ENCODE data around the gene FAP.
A peak's percentile ranks its signal among the peaks of the same experiment; 100 is the strongest.

Gene FAP

DNA sequence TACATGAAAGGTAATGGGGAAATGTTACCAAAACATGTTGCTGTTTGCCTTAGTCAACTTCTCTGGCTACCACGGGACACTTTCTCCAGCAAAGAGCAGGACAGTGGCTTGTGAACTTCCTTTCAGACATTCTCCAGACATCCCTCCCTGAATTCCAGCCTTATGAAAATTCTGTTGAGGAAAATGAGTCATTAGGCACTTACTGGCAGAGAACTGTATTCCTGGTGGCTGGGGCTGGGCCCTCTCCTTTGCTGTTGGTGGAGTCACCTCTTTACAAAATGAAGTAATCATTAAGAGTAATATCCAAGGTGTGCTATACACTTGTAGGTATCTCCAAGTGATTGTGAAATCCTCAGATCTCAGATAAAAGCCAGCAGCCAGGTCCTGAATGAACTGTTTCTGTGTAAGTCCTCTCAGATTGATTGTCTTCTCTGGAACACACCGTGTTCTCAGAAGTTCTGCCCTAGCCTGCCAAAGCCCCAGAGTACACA is 1.3 kb upstream of the FAP start:
- H3K27me3 ChIP-seq (ENCODE audit: control insufficient read depth in 5 of 5, insufficient read depth in 4 of 5, low read length in 5 of 5): no peaks in the 10 kb centered on the region
- no peak overlapping the region for H3K4me3 ChIP-seq (ENCODE audit: low read depth in 1 of 5, low read length in 5 of 5)
- peak overlapping the region; percentile 47 for H3K27ac ChIP-seq (ENCODE audit: low read depth, low read length)
- H3K4me1 ChIP-seq (ENCODE audit: control insufficient read depth in 5 of 5, insufficient read depth in 5 of 5, low read length in 5 of 5): peaks cover 0 to 25% (median 17%) of the 10 kb centered on the region in 5 donors
- no peaks in the 10 kb centered on the region for H3K9me3 ChIP-seq (ENCODE audit: control insufficient read depth in 5 of 5, low read length in 5 of 5)
- no peaks in the 10 kb centered on the region for H3K36me3 ChIP-seq (ENCODE audit: control insufficient read depth in 5 of 5, insufficient read depth in 5 of 5, low read length in 5 of 5)
- no peak overlapping the region for H3K9ac ChIP-seq (ENCODE audit: low read length in 5 of 5)

DNA sequence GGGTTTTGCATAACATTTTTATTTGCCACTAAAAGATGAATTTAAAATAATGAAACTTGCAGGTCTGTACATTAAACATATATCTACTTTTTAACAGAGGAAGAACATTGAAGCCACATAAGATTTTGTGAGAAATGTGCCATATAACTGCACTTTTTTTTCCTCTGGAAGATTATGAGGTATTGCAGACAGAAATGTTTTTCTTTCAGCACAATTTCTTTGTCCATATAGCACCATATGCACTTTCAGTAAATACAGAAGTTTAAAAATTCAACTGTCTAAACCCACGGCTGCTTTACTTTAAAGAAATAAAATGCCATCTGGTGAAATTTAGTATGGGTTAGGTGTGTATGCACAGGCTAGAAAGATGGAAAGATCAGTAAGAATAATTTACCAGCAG is 470 bp upstream of the FAP start:
- no peaks in the 10 kb centered on the region for H3K36me3 ChIP-seq (ENCODE audit: control insufficient read depth in 5 of 5, insufficient read depth in 5 of 5, low read length in 5 of 5)
- no peaks in the 10 kb centered on the region for H3K27me3 ChIP-seq (ENCODE audit: control insufficient read depth in 5 of 5, insufficient read depth in 4 of 5, low read length in 5 of 5)
- H3K4me3 ChIP-seq (ENCODE audit: low read depth in 1 of 5, low read length in 5 of 5): peak overlapping the region in 2 of 5 donors; percentile 50 to 61
- peaks cover 0 to 25% (median 17%) of the 10 kb centered on the region in 5 donors for H3K4me1 ChIP-seq (ENCODE audit: control insufficient read depth in 5 of 5, insufficient read depth in 5 of 5, low read length in 5 of 5)
- no peak overlapping the region for H3K9ac ChIP-seq (ENCODE audit: low read length in 5 of 5)
- H3K9me3 ChIP-seq (ENCODE audit: control insufficient read depth in 5 of 5, low read length in 5 of 5): no peaks in the 10 kb centered on the region
- no peak overlapping the region for H3K27ac ChIP-seq (ENCODE audit: low read depth, low read length)

DNA sequence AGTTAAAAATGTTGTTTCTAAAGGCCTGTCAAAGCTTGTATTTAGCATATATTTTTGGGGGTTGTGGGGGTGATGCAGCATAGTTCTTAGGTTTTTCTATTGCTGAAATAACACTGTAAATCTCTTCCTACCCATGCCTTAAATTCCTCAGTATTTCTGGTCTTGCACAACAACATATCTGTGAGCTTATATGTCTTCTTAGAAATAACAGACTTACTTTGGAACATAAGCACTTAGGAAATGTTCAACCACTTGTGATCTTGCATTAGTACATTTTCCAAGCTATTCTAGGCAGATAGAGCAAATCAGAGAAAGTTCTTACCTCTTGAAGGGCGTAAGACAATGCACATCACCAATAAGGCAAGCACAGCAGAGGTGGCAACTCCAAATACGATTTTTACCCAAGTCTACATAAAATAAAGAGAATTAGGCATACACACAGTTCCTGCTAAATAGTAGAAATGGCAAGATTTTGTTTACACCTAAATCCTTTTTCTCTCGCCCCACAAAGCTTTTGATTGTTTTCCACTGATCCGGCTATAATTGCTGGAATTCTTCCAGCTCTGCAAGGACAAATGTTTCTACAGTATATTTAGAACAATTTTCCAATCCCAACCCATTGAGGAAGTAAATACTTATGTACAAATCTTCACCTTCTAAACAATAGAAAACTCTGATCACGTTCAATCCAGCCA is 512 bp downstream of the FAP start:
- peak overlapping the region in 1 of 5 donors; percentile 3 for H3K9ac ChIP-seq (ENCODE audit: low read length in 5 of 5)
- no peaks in the 10 kb centered on the region for H3K9me3 ChIP-seq (ENCODE audit: control insufficient read depth in 5 of 5, low read length in 5 of 5)
- peak overlapping the region; percentile 48 for H3K27ac ChIP-seq (ENCODE audit: low read depth, low read length)
- H3K4me3 ChIP-seq (ENCODE audit: low read depth in 1 of 5, low read length in 5 of 5): peak overlapping the region; percentile 41 to 61 (median 51)
- peaks cover 0 to 25% (median 17%) of the 10 kb centered on the region in 5 donors for H3K4me1 ChIP-seq (ENCODE audit: control insufficient read depth in 5 of 5, insufficient read depth in 5 of 5, low read length in 5 of 5)
- H3K36me3 ChIP-seq (ENCODE audit: control insufficient read depth in 5 of 5, insufficient read depth in 5 of 5, low read length in 5 of 5): no peaks in the 10 kb centered on the region
- no peaks in the 10 kb centered on the region for H3K27me3 ChIP-seq (ENCODE audit: control insufficient read depth in 5 of 5, insufficient read depth in 4 of 5, low read length in 5 of 5)

DNA sequence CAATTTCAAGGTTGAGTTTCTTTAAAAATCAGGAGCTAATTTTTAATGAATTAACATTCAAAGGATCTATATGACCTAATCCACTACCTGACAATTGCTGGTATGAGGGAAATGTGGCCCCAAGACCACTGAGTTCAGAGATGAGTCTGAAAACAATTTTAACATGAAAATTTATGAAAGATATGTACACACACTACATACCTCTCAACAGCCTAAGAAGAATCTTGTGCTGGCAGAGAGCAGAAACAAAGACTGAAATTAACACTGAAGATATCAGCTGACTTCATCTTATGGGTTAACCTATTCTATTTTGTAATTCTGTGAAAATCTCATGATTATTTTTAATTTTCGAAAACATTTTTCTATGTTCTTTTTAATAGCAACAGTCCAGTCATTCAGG is 1.7 kb downstream of the FAP start:
- Histone ChIP-seq H3K4me3 (ENCODE audit: low read depth in 1 of 5, low read length in 5 of 5) (no peak overlapping the region), H3K9ac (ENCODE audit: low read length in 5 of 5) (no peak overlapping the region), H3K27ac (ENCODE audit: low read depth, low read length) (no peak overlapping the region), H3K4me1 (ENCODE audit: control insufficient read depth in 5 of 5, insufficient read depth in 5 of 5, low read length in 5 of 5) (peaks cover 0 to 25% (median 17%) of the 10 kb centered on the region in 5 donors), H3K9me3 (ENCODE audit: control insufficient read depth in 5 of 5, low read length in 5 of 5) (no peaks in the 10 kb centered on the region), H3K27me3 (ENCODE audit: control insufficient read depth in 5 of 5, insufficient read depth in 4 of 5, low read length in 5 of 5) (no peaks in the 10 kb centered on the region), H3K36me3 (ENCODE audit: control insufficient read depth in 5 of 5, insufficient read depth in 5 of 5, low read length in 5 of 5) (no peaks in the 10 kb centered on the region)

DNA sequence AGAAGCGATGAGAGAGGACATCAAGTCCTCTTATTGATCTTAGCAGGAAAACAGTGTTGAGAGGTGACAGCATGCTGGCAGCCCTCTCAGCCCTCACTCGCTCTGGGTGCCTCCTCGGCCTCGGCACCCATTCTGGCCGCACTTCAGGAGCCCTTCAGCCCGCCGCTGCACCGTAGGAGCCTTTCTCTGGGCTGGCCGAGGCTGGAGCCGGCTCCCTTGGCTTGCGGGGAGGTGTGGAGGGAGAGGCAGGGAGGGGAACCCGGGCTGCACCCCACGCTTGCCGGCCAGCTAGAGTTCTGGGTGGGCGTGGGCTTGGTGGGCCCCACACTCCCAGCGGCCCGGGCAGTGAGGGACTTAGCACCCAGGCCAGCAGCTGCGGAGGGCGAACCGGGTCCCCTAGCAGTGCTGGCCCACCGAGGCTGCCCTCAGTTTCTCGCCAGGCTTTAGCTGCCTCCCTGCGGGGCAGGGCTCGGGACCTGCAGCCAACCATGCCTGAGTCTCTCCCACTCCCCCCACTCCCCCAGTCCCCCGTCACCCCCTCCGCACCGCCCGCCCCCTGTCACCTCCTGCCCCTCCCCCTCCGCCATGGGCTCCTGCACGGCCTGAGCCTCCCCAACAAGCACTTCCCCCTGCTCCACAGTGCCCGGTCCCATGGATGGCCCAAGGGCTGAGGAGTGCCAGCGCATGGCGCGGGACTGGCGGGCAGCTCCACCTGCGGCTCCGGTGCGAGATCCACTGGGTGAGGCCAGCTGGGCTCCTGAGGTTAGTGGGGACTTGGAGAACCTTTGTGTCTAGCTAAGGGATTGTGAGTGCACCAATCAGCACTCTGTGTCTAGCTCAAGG is 8.4 kb downstream of the FAP start:
- Histone ChIP-seq H3K9me3 (ENCODE audit: control insufficient read depth in 5 of 5, low read length in 5 of 5) (no peaks in the 10 kb centered on the region), H3K27ac (ENCODE audit: low read depth, low read length) (no peak overlapping the region), H3K27me3 (ENCODE audit: control insufficient read depth in 5 of 5, insufficient read depth in 4 of 5, low read length in 5 of 5) (no peaks in the 10 kb centered on the region), H3K9ac (ENCODE audit: low read length in 5 of 5) (no peak overlapping the region), H3K4me3 (ENCODE audit: low read depth in 1 of 5, low read length in 5 of 5) (no peak overlapping the region), H3K4me1 (ENCODE audit: control insufficient read depth in 5 of 5, insufficient read depth in 5 of 5, low read length in 5 of 5) (no peaks in the 10 kb centered on the region), H3K36me3 (ENCODE audit: control insufficient read depth in 5 of 5, insufficient read depth in 5 of 5, low read length in 5 of 5) (no peaks in the 10 kb centered on the region)

DNA sequence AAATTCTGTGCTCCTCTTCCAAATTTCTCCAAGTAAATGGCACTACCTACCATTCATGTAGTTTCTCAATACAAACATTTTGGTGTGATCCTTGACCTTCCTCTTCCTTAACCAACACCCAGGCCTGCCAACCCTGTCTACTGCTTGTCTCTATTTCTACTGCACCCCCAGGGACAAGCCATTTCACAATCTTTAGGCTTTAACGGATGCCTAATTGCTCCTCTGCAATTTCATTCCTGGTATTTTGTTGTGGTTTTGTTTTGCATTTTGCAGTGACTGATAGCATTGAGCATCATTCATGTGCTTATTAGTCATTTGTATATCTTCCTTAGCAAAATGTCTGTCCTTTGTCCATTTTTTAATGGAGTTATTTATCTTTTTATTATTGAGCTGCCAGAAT is 10.0 kb downstream of the FAP start:
- Histone ChIP-seq H3K27ac (ENCODE audit: low read depth, low read length) (no peak overlapping the region), H3K9me3 (ENCODE audit: control insufficient read depth in 5 of 5, low read length in 5 of 5) (no peaks in the 10 kb centered on the region)

DNA sequence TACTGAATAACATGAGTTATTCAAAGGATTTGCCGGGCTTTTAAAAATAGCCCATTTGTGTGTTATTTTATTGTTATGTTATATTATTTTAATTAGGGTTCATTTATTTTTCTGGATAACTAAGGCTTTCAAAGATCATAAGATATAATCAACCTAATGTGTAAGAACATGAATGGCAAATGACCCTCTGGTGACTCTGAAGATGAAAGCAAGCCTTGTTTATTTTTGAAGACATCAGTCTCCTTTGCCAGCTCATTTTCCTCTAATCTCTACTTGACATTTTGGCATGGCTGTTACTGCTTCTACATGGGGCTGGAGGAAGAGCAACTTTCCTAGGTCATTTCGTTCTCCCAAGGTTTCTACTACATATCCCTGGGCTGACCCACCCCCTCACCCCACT is 10.6 kb downstream of the FAP start:
- Histone ChIP-seq H3K27ac (ENCODE audit: low read depth, low read length) (no peak overlapping the region), H3K4me3 (ENCODE audit: low read depth in 1 of 5, low read length in 5 of 5) (no peak overlapping the region), H3K9me3 (ENCODE audit: control insufficient read depth in 5 of 5, low read length in 5 of 5) (no peaks in the 10 kb centered on the region), H3K9ac (ENCODE audit: low read length in 5 of 5) (no peak overlapping the region), H3K36me3 (ENCODE audit: control insufficient read depth in 5 of 5, insufficient read depth in 5 of 5, low read length in 5 of 5) (no peaks in the 10 kb centered on the region), H3K4me1 (ENCODE audit: control insufficient read depth in 5 of 5, insufficient read depth in 5 of 5, low read length in 5 of 5) (no peaks in the 10 kb centered on the region), H3K27me3 (ENCODE audit: control insufficient read depth in 5 of 5, insufficient read depth in 4 of 5, low read length in 5 of 5) (no peaks in the 10 kb centered on the region)

More for the DNA sequence above, 10.0 kb downstream of the FAP start:
- no peaks in the 10 kb centered on the region for H3K36me3 ChIP-seq (ENCODE audit: control insufficient read depth in 5 of 5, insufficient read depth in 5 of 5, low read length in 5 of 5)
- no peak overlapping the region for H3K4me3 ChIP-seq (ENCODE audit: low read depth in 1 of 5, low read length in 5 of 5)
- no peak overlapping the region for H3K9ac ChIP-seq (ENCODE audit: low read length in 5 of 5)
- H3K4me1 ChIP-seq (ENCODE audit: control insufficient read depth in 5 of 5, insufficient read depth in 5 of 5, low read length in 5 of 5): no peaks in the 10 kb centered on the region
- H3K27me3 ChIP-seq (ENCODE audit: control insufficient read depth in 5 of 5, insufficient read depth in 4 of 5, low read length in 5 of 5): no peaks in the 10 kb centered on the region

DNA sequence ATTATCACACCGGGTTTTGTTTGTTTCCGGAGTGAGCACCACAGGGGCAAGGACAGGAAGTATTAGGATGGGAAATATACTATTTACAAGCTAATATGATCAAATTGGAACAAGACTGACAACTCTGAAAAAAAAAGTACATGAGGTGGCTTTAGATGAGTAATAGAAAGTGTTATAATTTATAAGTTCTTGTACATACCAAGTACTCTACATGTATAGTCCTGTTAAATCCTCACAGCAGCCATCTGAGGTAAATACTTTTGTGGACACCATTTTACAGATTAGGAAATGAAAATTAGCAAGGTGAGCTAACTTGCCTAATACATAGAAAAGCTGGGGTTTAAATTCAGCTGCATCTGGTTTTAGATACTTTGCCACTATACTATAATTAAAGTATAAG is 11.2 kb downstream of the FAP start:
- Histone ChIP-seq H3K27ac (ENCODE audit: low read depth, low read length) (no peak overlapping the region), H3K4me1 (ENCODE audit: control insufficient read depth in 5 of 5, insufficient read depth in 5 of 5, low read length in 5 of 5) (no peaks in the 10 kb centered on the region), H3K27me3 (ENCODE audit: control insufficient read depth in 5 of 5, insufficient read depth in 4 of 5, low read length in 5 of 5) (no peaks in the 10 kb centered on the region)

DNA sequence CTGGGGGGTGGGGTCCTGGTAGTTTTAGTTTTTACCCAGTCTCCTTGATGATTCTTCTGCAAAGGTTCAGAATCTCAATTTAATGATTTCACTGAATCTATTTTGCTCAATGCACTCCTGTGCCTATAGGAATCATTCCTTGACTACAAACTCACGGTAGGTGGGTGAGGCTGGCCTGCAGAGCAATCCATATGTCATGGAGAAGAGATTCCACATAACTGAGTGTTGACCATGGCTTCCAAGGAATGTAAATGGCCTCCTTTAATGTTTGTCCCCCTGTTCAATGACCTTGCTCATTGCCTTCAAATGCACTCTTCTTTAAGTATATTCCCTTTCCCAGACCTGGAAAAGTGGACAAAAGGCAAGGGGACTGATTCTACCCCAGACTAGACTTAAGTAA is 12.5 kb downstream of the FAP start:
- H3K27me3 ChIP-seq (ENCODE audit: control insufficient read depth in 5 of 5, insufficient read depth in 4 of 5, low read length in 5 of 5): no peaks in the 10 kb centered on the region
- no peaks in the 10 kb centered on the region for H3K4me1 ChIP-seq (ENCODE audit: control insufficient read depth in 5 of 5, insufficient read depth in 5 of 5, low read length in 5 of 5)
- H3K36me3 ChIP-seq (ENCODE audit: control insufficient read depth in 5 of 5, insufficient read depth in 5 of 5, low read length in 5 of 5): no peaks in the 10 kb centered on the region
- no peak overlapping the region for H3K27ac ChIP-seq (ENCODE audit: low read depth, low read length)
- H3K9ac ChIP-seq (ENCODE audit: low read length in 5 of 5): no peak overlapping the region
- no peak overlapping the region for H3K4me3 ChIP-seq (ENCODE audit: low read depth in 1 of 5, low read length in 5 of 5)
- no peaks in the 10 kb centered on the region for H3K9me3 ChIP-seq (ENCODE audit: control insufficient read depth in 5 of 5, low read length in 5 of 5)

More for the DNA sequence above, 11.2 kb downstream of the FAP start:
- no peak overlapping the region for H3K9ac ChIP-seq (ENCODE audit: low read length in 5 of 5)
- no peak overlapping the region for H3K4me3 ChIP-seq (ENCODE audit: low read depth in 1 of 5, low read length in 5 of 5)
- H3K9me3 ChIP-seq (ENCODE audit: control insufficient read depth in 5 of 5, low read length in 5 of 5): no peaks in the 10 kb centered on the region
- H3K36me3 ChIP-seq (ENCODE audit: control insufficient read depth in 5 of 5, insufficient read depth in 5 of 5, low read length in 5 of 5): no peaks in the 10 kb centered on the region

DNA sequence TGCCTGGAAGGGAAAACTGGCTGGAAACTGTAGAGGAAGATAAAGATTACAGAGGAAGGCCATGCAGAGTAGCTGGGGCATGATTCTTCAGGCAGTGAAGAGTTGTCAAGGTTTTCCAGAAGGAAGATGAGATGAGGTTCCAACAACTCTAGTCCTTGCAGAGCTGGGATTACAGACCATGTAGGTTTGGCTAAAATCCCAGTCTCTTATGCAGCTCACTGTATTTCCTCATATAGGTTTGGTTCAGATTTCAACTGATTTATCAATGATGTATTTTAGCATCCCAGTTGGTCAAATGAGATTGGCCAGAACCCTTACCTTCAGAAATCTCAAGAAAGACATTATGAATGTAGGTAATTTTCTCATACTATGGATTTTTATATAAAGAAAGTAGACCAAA is 16.4 kb downstream of the FAP start:
- Histone ChIP-seq H3K27me3 (ENCODE audit: control insufficient read depth in 5 of 5, insufficient read depth in 4 of 5, low read length in 5 of 5) (no peaks in the 10 kb centered on the region), H3K9ac (ENCODE audit: low read length in 5 of 5) (no peak overlapping the region), H3K4me3 (ENCODE audit: low read depth in 1 of 5, low read length in 5 of 5) (no peak overlapping the region), H3K27ac (ENCODE audit: low read depth, low read length) (no peak overlapping the region), H3K36me3 (ENCODE audit: control insufficient read depth in 5 of 5, insufficient read depth in 5 of 5, low read length in 5 of 5) (no peaks in the 10 kb centered on the region), H3K9me3 (ENCODE audit: control insufficient read depth in 5 of 5, low read length in 5 of 5) (no peaks in the 10 kb centered on the region), H3K4me1 (ENCODE audit: control insufficient read depth in 5 of 5, insufficient read depth in 5 of 5, low read length in 5 of 5) (no peaks in the 10 kb centered on the region)
